HG03378 (cell line): ENCODE results near the gene GFI1B.
"Not testable (repeated sequence)": the region's sequence is repeated elsewhere in the genome, so short reads cannot be mapped to it uniquely, and the experiment has no call there.

Source experiments
- ATAC-seq: cut with Tn5 transposase; IDR thresholded peaks from one replicate; pipeline ENCODE4 v1.9.1; 2021; ENCODE audit warnings: mild to moderate bottlenecking, moderate library complexity; ENCODE audit not compliant: unreplicated experiment

Gene GFI1B

DNA sequence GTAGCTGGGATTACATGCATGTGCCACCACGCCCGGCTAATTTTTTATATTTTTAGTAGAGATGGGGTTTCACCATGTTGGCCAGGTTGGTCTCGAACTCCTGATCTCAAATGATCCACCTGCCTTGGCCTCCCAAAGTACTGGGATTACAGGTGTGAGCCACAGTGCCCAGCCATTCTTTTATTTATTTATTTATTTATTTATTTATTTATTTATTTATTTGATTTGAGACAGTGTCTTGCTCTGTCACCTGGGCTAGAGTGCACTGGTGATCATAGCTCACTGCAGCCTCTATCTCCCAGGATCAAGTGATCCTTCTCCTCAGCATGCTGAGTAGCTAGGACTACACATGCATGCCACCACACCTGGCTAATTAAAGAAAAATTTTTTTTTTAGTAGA lies 10.6 kb upstream of the GFI1B start:
- not testable (repeated sequence) for ATAC-seq

DNA sequence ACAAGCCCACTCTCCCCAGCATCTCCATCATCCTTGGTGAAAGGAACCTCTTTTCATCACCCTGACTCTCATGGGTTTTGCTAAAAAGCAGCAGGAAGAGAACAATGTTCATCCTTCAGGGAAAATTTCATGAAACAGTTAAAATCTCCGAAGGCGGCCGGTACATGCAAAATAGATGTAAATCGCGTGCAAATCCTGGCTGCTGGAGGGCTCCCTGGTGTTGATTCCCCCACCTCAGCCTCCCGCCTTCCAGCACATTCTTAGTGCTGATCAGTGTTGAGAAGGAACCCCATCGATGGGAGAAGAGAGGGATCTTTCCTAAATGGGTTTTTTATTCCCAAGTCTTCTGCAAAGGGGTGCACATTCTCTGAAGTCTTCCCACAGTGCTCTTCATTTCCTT lies 8.7 kb upstream of the GFI1B start:
- no peak for ATAC-seq

DNA sequence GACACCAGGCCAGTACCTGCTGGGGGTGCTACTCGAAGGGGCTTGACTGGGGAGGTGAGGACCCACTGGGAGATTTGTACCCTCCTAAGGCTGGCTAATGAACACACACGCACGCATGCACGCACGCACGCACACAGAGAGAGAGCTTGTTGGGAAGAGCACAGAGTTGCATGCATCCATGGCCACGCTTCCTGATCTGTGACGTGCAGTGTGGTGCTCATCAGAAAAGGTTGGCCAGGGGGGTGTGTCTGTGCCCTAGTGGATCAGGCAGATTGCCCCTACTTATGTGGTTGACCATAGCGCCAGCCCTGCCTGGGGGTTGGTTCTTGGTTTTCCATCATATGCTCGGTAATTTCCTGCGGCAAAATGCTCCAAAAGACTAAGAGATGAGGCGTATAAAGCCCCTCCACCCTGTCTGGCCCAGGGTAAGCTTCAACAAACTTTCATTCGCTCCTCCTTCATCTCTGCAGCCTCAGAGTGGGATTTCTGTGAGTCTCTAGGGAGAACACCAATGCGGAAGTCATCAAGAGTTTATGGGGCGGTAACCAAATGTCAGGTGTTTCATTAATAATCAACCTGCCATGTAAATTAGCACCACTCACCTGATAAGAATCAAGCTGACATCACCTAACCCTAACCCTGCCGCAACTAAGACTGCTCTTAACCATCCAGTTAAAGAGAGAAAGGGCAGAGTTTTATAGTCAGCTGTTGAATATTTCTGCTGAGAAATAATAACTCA lies 8.0 kb upstream of the GFI1B start:
- ATAC-seq = no peak

DNA sequence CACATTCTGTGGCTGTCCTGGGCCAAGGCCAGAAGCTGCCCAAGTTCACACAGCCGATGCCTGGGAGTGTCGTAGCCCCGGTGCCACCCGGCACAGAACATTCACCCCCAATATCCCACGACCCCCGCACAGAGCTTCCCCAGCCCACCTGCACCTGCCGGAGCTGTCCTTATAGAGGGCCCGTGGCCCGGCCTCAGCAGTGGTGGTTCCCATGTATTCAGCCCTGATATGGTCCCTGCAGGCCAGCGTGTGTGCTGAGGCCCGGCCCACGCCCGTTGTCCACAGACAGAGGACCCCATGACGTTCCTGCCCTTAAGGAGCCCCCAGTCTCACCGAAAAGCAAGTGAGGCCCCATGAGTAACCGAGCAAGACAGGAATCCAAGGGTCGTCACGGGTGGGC lies 5.3 kb upstream of the GFI1B start:
- ATAC-seq = no peak

DNA sequence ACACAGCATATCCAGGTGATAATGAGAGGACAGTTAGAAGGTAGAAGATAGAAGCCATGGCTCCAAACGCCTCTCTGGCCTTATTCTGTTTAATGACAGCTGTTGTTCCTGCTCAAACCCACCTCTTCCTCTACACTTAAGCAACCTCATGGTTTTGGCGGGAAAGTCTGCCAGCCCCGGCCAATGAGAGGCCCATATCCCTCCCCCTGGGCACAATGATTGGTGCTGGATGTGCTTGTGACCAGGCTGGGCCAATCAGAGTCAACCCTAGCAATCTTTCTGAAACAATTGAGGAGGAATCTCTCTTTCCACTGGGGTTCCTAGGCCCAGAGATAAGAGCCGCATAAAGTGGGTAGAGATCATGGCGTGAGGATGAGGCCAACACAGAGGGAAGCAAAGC lies 4.8 kb upstream of the GFI1B start:
- no peak for ATAC-seq

DNA sequence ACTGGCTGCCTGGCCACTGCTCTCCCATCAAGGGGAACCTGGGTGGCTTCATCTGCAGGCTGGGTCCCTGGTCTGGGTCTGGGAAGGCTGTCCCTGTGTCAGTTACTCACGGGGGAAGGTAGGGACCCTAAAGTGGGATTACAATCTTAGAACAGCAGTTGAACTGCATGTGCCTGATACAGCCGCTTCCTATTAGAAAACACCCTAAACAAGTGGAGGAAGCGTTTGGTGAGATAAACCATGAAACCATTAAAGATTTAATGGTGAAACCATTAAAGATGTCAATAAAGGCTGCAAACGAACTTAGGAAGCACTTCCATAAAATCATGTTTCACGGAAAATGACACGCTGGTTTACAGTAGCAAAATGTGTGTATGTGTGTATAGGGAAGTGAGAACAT lies 2.5 kb upstream of the GFI1B start:
- ATAC-seq = no peak

DNA sequence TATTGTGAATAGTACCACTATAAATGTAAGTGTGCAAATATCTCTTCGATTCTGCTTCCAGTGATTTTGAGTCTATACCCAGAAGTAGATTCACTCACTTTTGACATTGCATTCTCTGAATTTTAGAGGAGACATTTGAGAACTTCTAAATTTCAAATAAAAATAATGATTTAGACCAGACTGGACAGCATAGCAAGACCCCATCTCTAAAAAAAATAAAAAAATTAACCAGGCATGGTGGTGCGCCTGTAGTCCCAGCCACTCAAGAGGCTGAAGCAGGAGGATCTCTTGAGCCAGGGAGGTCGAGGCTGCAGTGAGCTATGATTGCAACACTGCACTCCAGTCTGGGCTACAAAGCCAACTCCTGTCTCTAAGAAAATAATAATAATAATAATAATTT lies 1.9 kb upstream of the GFI1B start:
- no peak for ATAC-seq

DNA sequence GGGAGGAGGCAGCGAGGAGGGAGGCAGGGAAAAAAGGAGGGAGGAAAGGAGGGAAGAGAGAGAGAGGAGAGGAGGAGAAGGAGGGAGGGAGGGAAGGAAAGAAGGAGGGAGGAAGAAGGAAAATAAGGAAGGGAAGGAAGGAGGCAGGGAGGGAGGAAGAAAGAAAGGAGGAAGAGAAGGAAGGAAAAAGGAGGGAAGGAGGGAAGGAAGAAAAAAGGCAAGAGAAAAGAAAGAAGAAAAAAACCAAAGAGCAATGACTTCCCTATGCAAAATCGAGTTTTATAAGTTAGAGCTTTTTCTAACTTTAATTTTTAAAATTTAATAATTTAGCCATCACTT lies 413 bp upstream of the GFI1B start:
- ATAC-seq = no peak

DNA sequence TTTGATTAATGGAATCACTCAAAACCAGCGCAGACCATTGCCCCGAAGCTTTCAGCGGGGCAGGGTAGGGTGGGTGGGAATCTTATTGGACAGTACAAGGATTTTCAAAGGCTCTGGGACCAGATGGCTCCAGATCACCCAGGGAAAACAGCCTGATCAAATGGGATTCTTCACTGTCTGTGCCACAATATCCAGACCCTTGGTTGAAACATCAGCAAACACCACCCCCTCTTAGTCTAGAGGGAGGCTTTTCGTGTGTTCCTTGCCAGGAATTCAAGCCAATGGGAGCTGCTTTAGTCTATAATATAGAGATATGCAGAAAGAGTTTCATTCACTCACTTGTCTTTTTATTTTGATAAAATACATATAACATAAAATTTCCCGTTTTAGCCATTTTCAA lies 1.7 kb downstream of the GFI1B start:
- ATAC-seq = no peak

DNA sequence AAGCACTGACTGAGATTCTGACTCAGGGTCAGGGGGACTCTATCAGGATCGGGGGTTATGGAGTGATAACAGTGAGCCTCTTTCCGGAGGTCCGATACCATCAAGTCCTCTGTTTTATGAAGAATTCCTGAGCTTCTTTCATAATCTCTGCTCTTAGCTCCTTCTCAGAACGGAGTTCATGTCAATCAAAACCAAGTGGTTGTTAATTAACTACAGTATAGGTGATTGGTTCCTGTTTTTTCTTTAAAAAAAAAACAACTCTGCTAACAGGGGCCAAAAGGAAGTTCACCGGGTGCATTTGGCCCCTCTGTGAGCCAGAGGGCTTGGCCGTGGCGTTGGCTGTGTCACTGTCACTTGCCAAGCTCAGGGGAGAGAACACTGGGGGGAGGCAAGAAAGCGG lies 4.0 kb downstream of the GFI1B start:
- ATAC-seq = no peak

DNA sequence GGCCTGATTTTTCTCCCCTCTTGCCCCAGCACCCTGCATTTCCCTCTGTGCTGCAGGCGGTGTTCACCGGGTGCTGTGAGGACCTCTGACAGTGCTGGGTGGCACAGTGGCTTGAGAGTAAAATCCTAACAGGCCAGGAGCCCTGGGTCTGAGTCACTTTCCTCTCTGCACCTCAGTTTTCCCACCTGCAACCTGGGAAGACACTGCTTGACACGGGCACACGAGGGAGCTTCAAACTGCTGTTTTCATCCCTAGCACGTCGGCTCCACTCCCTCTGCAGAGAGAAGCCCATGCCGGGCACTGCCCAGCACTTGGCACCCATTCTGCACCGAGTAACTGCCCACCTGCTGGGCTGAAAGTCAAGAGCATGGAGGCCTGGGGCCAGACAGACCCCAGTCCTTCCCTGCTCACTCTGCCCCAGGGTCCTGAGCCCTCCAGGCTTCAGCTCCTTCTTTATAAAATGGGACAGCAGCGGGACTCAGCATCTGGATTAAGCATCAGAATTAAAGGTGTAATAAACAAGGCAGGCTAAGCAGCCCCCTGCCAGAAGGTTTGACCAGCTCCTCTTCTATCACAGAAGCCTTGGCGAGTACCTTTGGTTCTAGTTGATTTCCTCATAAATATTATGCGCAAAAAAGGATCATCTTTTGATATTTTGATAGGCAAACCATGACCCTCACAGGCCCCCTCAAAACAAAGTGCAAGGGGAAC lies 5.2 kb downstream of the GFI1B start:
- no peak for ATAC-seq

DNA sequence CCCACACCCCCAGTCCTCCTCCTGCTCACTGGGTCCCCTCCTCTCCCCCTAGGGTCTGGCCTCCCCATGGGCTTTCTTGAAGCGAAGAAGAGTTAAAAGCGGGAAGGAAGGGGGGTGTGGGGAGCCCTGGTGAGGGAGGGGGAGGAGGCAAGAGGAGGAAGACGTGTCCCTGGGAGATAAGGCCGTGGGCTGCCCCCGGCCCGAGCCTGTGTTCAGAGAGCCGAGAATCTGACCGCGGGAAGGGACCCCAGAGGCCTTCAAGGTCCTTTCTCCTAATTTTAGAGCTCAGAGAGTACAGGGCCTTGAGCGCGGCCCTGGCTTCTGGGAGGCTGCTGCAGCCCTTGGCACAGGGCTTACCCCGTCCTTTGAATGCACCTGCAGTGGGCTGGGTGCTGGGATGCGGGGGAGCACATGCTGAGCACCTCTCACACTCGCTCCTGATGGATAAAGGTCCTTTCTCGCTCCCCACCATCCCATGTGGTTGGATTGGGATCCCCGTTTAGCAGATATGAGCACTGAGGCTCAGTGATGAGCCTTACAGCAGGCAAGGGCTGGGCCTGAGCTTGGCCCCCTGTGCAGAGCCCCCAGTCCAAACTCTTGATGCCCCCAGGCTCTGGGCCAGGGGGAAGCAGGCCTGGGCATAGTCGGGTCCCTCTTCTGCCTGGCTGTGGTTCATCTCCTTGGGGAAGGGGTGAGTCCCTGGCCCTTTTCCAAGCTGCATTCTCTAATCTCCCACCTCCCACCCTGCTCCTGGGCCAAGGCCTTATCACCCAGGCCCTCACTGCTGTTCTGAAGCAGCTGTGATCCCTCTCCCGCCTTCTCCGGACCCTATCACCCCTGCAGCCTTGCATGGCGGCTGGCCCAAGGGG lies 5.9 kb downstream of the GFI1B start:
- no peak for ATAC-seq

DNA sequence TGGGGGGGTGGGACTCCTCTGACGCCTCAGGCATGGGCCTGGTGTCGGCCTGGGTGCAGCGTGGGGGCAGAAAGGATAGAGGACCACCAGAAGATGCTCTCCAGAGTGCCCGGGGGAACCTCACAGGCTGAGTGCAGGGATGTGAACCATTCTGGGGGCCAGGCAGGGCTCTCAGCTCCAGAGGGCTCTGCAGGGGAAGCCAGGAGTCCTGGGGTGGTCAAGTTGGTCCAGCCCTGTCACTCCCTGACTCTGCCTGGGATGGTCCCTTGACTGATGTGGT lies 6.5 kb downstream of the GFI1B start:
- ATAC-seq = no peak

DNA sequence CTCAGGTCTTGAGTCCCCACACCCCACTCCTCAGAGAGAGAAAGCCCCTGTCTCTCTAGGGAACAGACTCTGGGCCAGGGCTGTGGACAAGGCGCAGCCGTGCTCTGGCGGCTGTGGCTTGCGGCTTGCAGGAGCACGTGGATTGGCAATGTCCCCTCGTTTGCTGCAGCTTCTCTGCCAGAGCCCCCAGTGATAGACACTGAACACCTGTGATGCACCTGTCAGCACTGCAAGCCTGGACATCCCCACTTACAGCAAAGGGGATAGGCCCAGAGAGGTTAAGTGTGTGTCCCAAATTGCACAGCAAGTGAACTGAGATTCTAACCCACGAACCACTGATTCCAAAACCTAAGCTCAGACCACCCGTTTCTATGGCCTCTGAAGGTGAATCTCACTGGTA lies 7.0 kb downstream of the GFI1B start:
- no peak for ATAC-seq

DNA sequence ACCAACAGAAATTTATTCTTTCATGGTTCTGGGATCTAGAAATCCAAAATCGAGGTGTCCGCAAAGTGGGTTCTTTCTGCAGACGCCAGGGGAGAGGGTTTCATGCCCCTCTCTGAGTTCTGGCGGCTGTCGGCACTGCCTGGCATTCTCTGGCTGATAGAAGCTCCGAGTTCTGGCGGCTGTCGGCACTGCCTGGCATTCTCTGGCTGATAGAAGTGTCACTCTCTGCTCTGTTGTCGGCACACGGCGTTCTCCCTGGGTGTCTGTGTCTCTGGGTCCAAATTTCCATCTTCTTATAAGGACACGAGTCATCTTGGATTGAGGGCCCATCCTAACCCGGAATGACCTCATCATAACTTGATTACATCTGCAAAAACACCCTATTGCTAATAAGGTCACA lies 7.6 kb downstream of the GFI1B start:
- ATAC-seq = no peak

DNA sequence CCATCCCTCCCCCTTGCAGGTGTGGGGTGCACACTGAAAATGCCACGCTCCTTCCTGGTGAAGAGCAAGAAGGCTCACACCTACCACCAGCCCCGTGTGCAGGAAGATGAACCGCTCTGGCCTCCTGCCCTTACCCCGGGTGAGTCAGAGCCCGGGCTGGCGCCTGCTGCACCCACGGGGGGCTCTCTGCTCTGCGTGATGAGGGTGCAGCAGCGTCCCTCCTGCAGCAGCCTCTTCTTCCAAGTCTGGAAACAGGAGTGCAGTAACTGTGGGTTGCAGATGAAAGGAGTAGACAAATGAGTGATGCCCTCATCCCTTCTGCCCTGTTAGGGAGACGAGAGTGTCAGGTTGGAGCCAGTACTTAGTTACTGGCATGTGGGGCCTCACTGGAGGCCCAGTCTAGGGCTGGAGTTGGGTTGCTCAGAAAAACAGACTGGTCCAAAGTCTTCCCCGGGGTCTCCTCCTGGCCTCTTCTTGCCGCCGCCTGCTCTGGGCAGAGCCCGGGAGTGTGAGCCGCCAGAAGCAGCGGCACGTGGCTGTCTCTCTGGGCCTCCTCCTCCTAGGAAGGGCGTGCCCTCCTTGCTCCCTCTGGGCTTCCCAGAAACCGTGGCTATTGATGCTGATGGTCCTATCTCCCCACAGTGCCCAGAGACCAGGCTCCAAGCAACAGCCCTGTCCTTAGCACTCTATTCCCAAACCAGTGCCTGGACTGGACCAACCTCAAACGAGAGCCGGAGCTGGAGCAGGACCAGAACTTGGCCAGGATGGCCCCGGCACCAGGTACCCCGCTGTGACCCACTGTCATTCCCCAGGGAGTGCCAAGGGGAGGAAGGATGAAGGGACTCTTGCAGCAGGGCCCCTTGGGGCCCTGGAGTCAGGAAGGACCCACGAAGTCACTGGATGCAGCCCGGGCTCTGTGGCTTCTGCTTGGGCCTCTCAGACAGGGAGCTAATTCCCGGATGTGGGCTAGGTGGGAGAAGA lies 8.4 kb downstream of the GFI1B start:
- ATAC-seq = no peak

DNA sequence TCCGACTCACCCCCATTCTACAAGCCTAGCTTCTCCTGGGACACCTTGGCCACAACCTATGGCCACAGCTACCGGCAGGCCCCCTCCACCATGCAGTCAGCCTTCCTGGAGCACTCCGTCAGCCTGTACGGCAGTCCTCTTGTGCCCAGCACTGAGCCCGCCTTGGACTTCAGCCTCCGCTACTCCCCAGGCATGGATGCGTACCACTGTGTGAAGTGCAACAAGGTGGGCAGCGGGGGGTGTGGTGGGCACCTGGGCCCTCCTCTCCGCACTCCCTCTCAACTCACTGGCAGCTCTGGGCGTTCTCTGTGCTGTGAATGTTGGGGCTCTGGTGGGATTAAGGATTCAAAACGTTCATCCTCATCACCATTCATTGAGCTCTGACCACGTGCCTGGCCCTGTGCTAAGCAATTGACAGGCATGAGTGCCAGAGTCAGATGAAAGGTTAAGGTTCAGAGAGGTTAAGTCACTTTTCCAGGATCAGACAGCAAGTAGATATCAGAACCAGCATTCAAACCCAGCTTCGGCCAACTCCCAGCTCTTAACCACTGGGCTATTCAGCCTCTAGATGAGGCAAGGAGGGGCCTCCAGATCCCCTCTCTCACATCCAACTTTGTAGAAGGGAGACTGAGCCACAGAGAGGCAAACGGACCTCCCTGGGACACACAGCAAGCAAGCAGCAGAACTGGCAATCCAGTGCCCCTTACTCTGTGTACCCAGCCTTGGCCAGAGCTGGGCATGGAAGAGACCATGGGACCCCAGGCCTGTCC lies 9.9 kb downstream of the GFI1B start:
- no peak for ATAC-seq

DNA sequence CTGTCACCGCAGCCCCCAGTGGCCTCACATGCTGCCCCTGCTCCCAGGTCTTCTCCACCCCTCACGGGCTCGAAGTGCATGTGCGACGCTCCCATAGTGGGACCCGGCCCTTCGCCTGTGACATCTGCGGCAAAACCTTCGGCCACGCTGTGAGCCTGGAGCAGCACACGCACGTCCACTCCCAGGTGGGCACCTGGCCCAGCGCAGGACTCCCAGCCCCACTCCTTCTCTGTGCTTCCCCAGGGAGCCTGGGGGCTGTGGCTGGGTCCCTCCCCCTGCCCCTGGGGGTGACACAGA lies 10.5 kb downstream of the GFI1B start:
- no peak for ATAC-seq

DNA sequence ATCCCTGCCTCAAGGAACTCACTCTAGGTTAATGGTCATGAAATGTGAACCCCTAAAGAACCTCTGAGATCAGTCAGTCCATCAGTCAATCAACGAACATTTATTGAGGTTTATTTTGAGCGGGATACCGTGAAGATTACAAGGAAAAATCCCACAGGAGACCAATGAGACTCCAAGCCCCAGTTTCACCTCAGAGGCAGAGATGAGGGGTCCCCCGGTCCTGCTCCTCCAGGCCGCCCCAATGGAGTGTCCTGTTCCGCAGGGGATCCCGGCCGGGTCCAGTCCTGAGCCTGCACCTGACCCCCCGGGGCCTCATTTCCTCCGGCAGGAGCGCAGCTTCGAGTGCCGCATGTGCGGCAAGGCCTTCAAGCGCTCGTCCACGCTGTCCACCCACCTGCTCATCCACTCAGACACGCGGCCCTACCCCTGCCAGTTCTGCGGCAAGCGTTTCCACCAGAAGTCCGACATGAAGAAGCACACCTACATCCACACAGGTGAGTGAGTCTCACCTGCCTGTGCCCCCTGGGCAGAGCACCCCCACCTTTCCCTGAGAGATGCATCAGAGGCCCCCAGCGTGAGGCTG lies 11.0 kb downstream of the GFI1B start:
- ATAC-seq = no peak

DNA sequence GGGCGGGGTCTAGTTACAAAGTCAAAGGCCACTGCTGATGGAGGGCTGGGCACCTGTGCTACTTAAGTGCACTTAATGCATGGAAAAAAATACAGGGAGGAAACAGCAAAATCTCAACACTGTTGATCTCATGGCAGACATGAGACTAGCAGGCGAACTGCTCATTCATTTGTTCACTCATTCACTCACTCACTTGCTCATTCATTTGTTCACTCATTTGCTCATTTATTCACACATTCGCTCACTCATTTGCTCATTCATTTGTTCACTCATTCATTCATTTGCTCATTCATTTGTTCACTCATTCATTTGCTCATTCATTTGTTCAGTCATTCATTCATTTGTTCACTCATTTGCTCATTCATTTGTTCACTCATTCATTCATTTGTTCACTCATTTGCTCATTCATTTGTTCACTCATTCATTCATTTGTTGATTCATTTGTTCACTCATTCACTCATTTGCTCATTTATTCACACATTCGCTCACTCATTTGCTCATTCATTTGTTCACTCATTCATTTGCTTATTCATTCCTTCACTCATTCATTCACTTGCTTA lies 11.6 kb downstream of the GFI1B start:
- ATAC-seq = not testable (repeated sequence)
